HepG2 (cell line): ENCODE data around the gene TEX12. TPM values are rescaled to one million over a fixed set of nuclear protein-coding genes. Genes with fewer than 3 reads are reported as not detected.

ENCODE experiments used
- ATAC-seq: fragments of 200-7000 bp; cut with Tn5 transposase; 3 replicates; pipeline ENCODE4 v1.9.1; 2020; ENCODE audit warnings: mild to moderate bottlenecking, moderate library complexity
- BruUV-seq: library from RNA; stranded (reverse); fragments of 400-500 nt; replicated peaks from 2 replicates; lab custom pipeline; 2021; lab: Mats Ljungman, UMichigan
- CTCF ChIA-PET: fragments of 300-600 bp; formaldehyde crosslinking; extraction: SDS; loops from one replicate; lab custom pipeline; 2021; ENCODE audit warnings: low total read pairs, inconsistent platforms, low intra/inter-chr PET ratio; lab: Yijun Ruan, JAX
- POLR2A ChIA-PET: fragments of 350-600 bp; sonication (Branson Sonifier 250); formaldehyde crosslinking; loops from one replicate; lab custom pipeline; 2020; ENCODE audit warnings: antibody characterized with exemption, inconsistent platforms; lab: Yijun Ruan, JAX
- DNase-seq: peaks from one replicate; pipeline ENCODE4 v3.0.0-alpha.2; 2015; ENCODE audit warnings: low spot score
- FAIRE-seq: peaks from 3 replicates; lab custom pipeline; 2011; peaks lifted over from hg19 to GRCh38; lab: Jason Lieb, UNC
- H2AFZ ChIP-seq: one replicate; pipeline ENCODE4 v1.6.1; 2011; ENCODE audit warnings: low read length, inconsistent platforms
- H3K27ac ChIP-seq: fragments of 300-600 bp; 3 replicates; pipeline ENCODE4 v1.8.0; 2011; ENCODE audit warnings: mixed run types, mild to moderate bottlenecking, mixed read lengths, low read length, inconsistent platforms; ENCODE audit not compliant: insufficient read depth; ENCODE audit errors: extremely low read length
- H3K27me3 ChIP-seq, 2 experiments: fragments of 200-600 bp in 1 of 2; 2 replicates in 1 of 2; 3 replicates in 1 of 2; pipeline versions ENCODE4 v1.6.0 to v1.8.0; 2011; ENCODE audit warnings: low read length in 2 of 2, mild to moderate bottlenecking in 2 of 2, moderate library complexity in 2 of 2, inconsistent platforms in 1 of 2; ENCODE audit not compliant: insufficient read depth in 2 of 2, control insufficient read depth in 1 of 2
- H3K36me3 ChIP-seq, 2 experiments: fragments of 200-600 bp in 1 of 2; replicated peaks in 1 of 2; 2 replicates in 1 of 2; 3 replicates in 1 of 2; pipeline versions ENCODE4 v1.5.1 to v1.8.0; 2011; ENCODE audit warnings: low read length in 2 of 2, inconsistent platforms in 1 of 2; ENCODE audit not compliant: insufficient read depth in 2 of 2, control insufficient read depth in 1 of 2
- H3K4me1 ChIP-seq: 2 replicates; pipeline ENCODE4 v1.5.1; 2012; ENCODE audit warnings: low read length, inconsistent platforms; ENCODE audit not compliant: insufficient read depth
- H3K4me2 ChIP-seq: 2 replicates; pipeline ENCODE4 v1.6.0; 2011; ENCODE audit warnings: low read depth, low read length, inconsistent platforms
- H3K4me3 ChIP-seq, 3 experiments: fragments of 200-600 bp in 1 of 3; sonication (generic), shearing (Covaris generic) in 1 of 3; replicated peaks in 1 of 3; 2 replicates each; pipeline ENCODE4 v1.5.1; 2011 to 2016; ENCODE audit warnings: low read length in 3 of 3, inconsistent platforms in 2 of 3, low read depth in 2 of 3, mild to moderate bottlenecking in 2 of 3, control low read depth in 1 of 3, mixed read lengths in 1 of 3; ENCODE audit not compliant: insufficient read depth in 1 of 3
- H3K79me2 ChIP-seq: one replicate; pipeline ENCODE4 v1.6.1; 2011; ENCODE audit warnings: low read length, inconsistent platforms; ENCODE audit not compliant: insufficient read depth
- H3K9ac ChIP-seq: 2 replicates; pipeline ENCODE4 v1.6.0; 2011; ENCODE audit warnings: mild to moderate bottlenecking, low read depth, low read length, inconsistent platforms; ENCODE audit not compliant: insufficient read depth
- H3K9me3 ChIP-seq: 2 replicates; pipeline ENCODE4 v1.5.1; 2012; ENCODE audit warnings: mild to moderate bottlenecking, low read length
- H4K20me1 ChIP-seq: 2 replicates; pipeline ENCODE4 v1.6.0; 2011; ENCODE audit warnings: inconsistent platforms, mild to moderate bottlenecking, low read length, moderate library complexity; ENCODE audit not compliant: insufficient read depth
- ATF1 ChIP-seq: IDR thresholded peaks from 2 replicates; pipeline ENCODE4 v1.6.1; 2016; ENCODE audit warnings: mild to moderate bottlenecking, control low read depth
- CENPT ChIP-seq: sonication (generic); formaldehyde crosslinking; IDR thresholded peaks from 2 replicates; pipeline ENCODE4 v1.8.0; 2022; ENCODE audit warnings: low read depth, mild to moderate bottlenecking, moderate library complexity, missing genetic modification reagents
- CREM ChIP-seq, 2 experiments: sonication (generic) in 1 of 2; formaldehyde crosslinking in 1 of 2; IDR thresholded peaks; 2 replicates each; pipeline versions ENCODE4 v1.4.0 to v1.6.1; 2016 to 2020; ENCODE audit warnings: antibody characterized with exemption in 1 of 2, mild to moderate bottlenecking in 1 of 2, missing genetic modification reagents in 1 of 2
- DNMT1 ChIP-seq: sonication (generic); formaldehyde crosslinking; IDR thresholded peaks from 2 replicates; pipeline ENCODE4 v1.5.1; 2020; ENCODE audit warnings: mild to moderate bottlenecking, missing genetic modification reagents
- DPF2 ChIP-seq: sonication (generic); formaldehyde crosslinking; IDR thresholded peaks from 2 replicates; pipeline ENCODE4 v1.4.0; 2020; ENCODE audit warnings: mild to moderate bottlenecking, low read depth, missing genetic modification reagents, borderline replicate concordance
- EHMT2 ChIP-seq: fragments of 200-600 bp; sonication (generic); IDR thresholded peaks from 2 replicates; pipeline ENCODE4 v1.7.0; 2017; ENCODE audit warnings: antibody characterized with exemption, low read depth, low read length, borderline replicate concordance
- ETV6 ChIP-seq: sonication (generic); formaldehyde crosslinking; conservative IDR thresholded peaks from 2 replicates; pipeline ENCODE4 v1.4.0; 2020; ENCODE audit warnings: missing genetic modification reagents
- HIVEP1 ChIP-seq: sonication (generic); formaldehyde crosslinking; IDR thresholded peaks from 2 replicates; pipeline ENCODE4 v1.4.0; 2020; ENCODE audit warnings: mild to moderate bottlenecking, missing genetic modification reagents
- KMT2B ChIP-seq: IDR thresholded peaks from 2 replicates; pipeline ENCODE4 v1.6.1; 2016; ENCODE audit warnings: missing genetic modification reagents, missing compliant biosample characterization
- MTERF4 ChIP-seq: sonication (generic); formaldehyde crosslinking; IDR thresholded peaks from 2 replicates; pipeline ENCODE4 v1.8.0; 2023; ENCODE audit warnings: mild to moderate bottlenecking, missing genetic modification reagents
- MYC ChIP-seq: sonication (generic); formaldehyde crosslinking; IDR thresholded peaks from 2 replicates; pipeline ENCODE4 v1.9.0; 2021; ENCODE audit warnings: missing genetic modification reagents, borderline replicate concordance
- REST ChIP-seq, 2 experiments: IDR thresholded peaks; 2 replicates each; pipeline ENCODE4 v1.6.1; 2011 to 2012; ENCODE audit warnings: low read length in 2 of 2, borderline replicate concordance in 1 of 2, low read depth in 1 of 2, mild to moderate bottlenecking in 1 of 2, moderate library complexity in 1 of 2
- XRCC5 ChIP-seq: fragments of 200-400 bp; formaldehyde crosslinking; optimal IDR thresholded peaks from 2 replicates; pipeline ENCODE3; 2017; ENCODE audit warnings: mild to moderate bottlenecking, low read length
- ZBTB43 ChIP-seq: sonication (generic); formaldehyde crosslinking; conservative IDR thresholded peaks from 2 replicates; pipeline ENCODE4 v1.4.0; 2020; ENCODE audit warnings: missing genetic modification reagents
- ZNF446 ChIP-seq: sonication (generic); formaldehyde crosslinking; IDR thresholded peaks from 2 replicates; pipeline ENCODE4 v1.5.0; 2020; ENCODE audit warnings: mild to moderate bottlenecking, missing genetic modification reagents
- ZNF674 ChIP-seq: sonication (generic); formaldehyde crosslinking; IDR thresholded peaks from 2 replicates; pipeline ENCODE4 v1.5.0; 2020; ENCODE audit warnings: low read depth, mild to moderate bottlenecking, missing genetic modification reagents
- ZNF770 ChIP-seq: sonication (generic); formaldehyde crosslinking; IDR thresholded peaks from 2 replicates; pipeline ENCODE4 v1.5.0; 2020; ENCODE audit warnings: mild to moderate bottlenecking, missing genetic modification reagents
- WGBS: methylation state at CpG from one replicate; pipeline ENCODE4 v1.1.6; 2017; ENCODE audit warnings: low lambda C conversion rate; 5-methylcytosine and 5-hydroxymethylcytosine counted together
- in situ Hi-C: cut with HindIII; loops from 2 replicates; pipeline ENCODE4 v1.10.0; 2017; ENCODE audit warnings: low pct_unique_long_range_greater_than_20kb; ENCODE audit not compliant: extremely low pct_ligation_motif_present
- intact Hi-C: fragments of 100-400 bp; cut with micrococcal nuclease; formaldehyde crosslinking; loops from one replicate; pipeline ENCODE4 v1.10.0; 2022; ENCODE audit not compliant: unreplicated experiment
- polyA plus RNA-seq, 8 experiments: library from polyadenylated mRNA; depleted of rRNA in 3 of 8; stranded (reverse) in 7 of 8; unstranded in 1 of 8; fragments of >200 nt; fragmentation: Illumina TruSeq in 4 of 8; extraction: Trizol in 4 of 8; gene quantifications; 2 replicates each; pipeline versions ENCODE4 v1.2.1 to v1.2.3, GENCODE V29; 2011 to 2016; ENCODE audit warnings: low read depth in 4 of 8, missing spikeins in 1 of 8, mixed read lengths in 1 of 8; ENCODE audit not compliant: insufficient read depth in 1 of 8
- total RNA-seq, 5 experiments: library from RNA; depleted of rRNA; stranded (reverse); fragments of >200 nt; fragmentation: Illumina TruSeq; extraction: Trizol; gene quantifications; 2 replicates each; pipeline ENCODE4 v1.2.3, GENCODE V29; 2016; ENCODE audit warnings: low read depth in 1 of 5

The TEX12 gene
- total and polyA plus RNA-seq, 2 of the 13 experiments (the other 11 are each of a cell fraction or from before 2014, with no cell fraction given) = not detected

GRCh38 chr11:112210890-112211289 is 43.7 kb downstream of the TEX12 start:
- Histone ChIP-seq H3K27me3 (no peaks in the 10 kb centered on the region), H3K36me3 (no peaks in the 10 kb centered on the region), H3K79me2 (no peaks in the 10 kb centered on the region), H3K4me3 (no peak overlapping the region), H3K4me2 (no peak overlapping the region), H3K4me1 (peaks cover 11% of the 10 kb centered on the region), H3K9me3 (no peaks in the 10 kb centered on the region), H4K20me1 (no peaks in the 10 kb centered on the region), H2AFZ (no peak overlapping the region), H3K27ac (no peak overlapping the region), H3K9ac (no peak overlapping the region)
- DNase-seq (no peak), ATAC-seq (no peak), FAIRE-seq (no peak)
- whole genome bisulfite sequencing = 7% methylated on average over 1 of the region's 1 CpG
- in situ Hi-C loops = loop anchor here (10.0 kb wide), 1 partner anchor 344 kb away; no protein-coding TSS in a partner anchor
- BruUV-seq = no TSS peak
- intact Hi-C loops = loop anchor here (10.0 kb wide), 1 partner anchor 1074 kb away; no protein-coding TSS in a partner anchor
- POLR2A ChIA-PET = no interaction called here
- TF ChIP-seq KMT2B (CRISPR knock-in tag) (no peak), ZNF674 (CRISPR knock-in tag) (no peak), MYC (CRISPR knock-in tag) (no peak), XRCC5 (no peak), ZNF770 (CRISPR knock-in tag) (no peak), DPF2 (CRISPR knock-in tag) (no peak), HIVEP1 (CRISPR knock-in tag) (no peak), CREM (IDR thresholded peaks at IDR 0.05) (no peak), CREM (CRISPR knock-in tag; IDR thresholded peaks at IDR 0.05) (no peak), REST (IDR thresholded peaks at IDR 0.05; ENCODE audit: borderline replicate concordance in 1 of 2, low read depth in 1 of 2, low read length in 2 of 2) (no peak), CENPT (CRISPR knock-in tag) (no peak), ZNF446 (CRISPR knock-in tag) (no peak), EHMT2 (no peak), DNMT1 (CRISPR knock-in tag) (no peak), ATF1 (CRISPR knock-in tag) (no peak), ZBTB43 (no peak), MTERF4 (CRISPR knock-in tag) (no peak), ETV6 (CRISPR knock-in tag) (no peak)
- CTCF ChIA-PET = no interaction called here
